Measurements from ENCODE around the gene FAAP20.

DNA sequence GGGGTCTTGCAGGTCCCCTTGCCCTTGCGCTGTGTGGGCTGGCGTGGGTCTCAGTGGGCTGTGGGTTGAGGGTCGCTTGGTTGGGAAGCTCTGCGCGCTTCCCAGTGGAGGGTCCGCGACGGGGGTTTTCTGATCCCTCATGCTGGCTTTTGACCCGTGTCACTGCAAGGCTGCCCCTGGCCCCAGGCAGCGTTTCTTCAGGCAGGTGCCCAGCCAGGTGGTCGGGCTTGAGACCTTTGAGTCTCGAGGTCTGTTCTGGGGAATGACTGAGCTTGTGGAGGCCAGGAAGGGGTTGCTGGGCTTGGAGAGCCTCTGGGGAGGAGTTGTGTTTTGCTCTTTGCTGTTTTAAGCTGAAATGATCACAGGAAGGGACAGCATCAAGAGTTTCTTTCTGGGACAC lies 38.9 kb upstream of the FAAP20 start:
- TF ChIP-seq, protein P1, sequence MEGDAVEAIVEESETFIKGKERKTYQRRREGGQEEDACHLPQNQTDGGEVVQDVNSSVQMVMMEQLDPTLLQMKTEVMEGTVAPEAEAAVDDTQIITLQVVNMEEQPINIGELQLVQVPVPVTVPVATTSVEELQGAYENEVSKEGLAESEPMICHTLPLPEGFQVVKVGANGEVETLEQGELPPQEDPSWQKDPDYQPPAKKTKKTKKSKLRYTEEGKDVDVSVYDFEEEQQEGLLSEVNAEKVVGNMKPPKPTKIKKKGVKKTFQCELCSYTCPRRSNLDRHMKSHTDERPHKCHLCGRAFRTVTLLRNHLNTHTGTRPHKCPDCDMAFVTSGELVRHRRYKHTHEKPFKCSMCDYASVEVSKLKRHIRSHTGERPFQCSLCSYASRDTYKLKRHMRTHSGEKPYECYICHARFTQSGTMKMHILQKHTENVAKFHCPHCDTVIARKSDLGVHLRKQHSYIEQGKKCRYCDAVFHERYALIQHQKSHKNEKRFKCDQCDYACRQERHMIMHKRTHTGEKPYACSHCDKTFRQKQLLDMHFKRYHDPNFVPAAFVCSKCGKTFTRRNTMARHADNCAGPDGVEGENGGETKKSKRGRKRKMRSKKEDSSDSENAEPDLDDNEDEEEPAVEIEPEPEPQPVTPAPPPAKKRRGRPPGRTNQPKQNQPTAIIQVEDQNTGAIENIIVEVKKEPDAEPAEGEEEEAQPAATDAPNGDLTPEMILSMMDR (IDR thresholded peaks at IDR 0.05), result no peak
- TF ChIP-seq POLR2AphosphoS5 (IDR thresholded peaks at IDR 0.05) (no peak), POLR2A (IDR thresholded peaks at IDR 0.05) (no peak), EP300 (IDR thresholded peaks at IDR 0.05) (no peak)

Measured in sigmoid colon (tissue), 4 donors.